ENCODE data around the gene PLEKHG5.

DNA sequence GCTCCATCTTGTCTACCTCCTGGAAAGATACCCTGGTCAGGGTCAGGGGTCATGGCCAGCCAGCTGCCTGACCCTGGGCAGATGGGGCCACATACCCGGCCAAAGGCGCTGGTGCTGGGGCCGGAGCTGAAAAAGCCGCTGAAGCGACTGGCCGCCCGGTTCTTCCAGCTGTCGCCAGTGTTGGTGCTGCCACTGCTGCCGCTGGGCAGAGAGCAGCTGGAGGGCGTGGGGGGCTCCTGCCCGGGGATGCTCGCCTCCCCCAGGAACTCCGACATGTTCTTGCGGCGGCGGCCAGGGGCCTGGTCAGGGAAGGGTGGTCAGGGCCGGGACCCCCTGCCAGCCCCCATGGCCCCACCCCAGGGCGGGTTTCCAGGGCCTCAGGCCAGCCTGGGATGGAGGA, 18.3 kb downstream of the PLEKHG5 start:
- TF ChIP-seq POLR2AphosphoS5 (IDR thresholded peaks at IDR 0.05) = no peak
- TF ChIP-seq, protein P1, sequence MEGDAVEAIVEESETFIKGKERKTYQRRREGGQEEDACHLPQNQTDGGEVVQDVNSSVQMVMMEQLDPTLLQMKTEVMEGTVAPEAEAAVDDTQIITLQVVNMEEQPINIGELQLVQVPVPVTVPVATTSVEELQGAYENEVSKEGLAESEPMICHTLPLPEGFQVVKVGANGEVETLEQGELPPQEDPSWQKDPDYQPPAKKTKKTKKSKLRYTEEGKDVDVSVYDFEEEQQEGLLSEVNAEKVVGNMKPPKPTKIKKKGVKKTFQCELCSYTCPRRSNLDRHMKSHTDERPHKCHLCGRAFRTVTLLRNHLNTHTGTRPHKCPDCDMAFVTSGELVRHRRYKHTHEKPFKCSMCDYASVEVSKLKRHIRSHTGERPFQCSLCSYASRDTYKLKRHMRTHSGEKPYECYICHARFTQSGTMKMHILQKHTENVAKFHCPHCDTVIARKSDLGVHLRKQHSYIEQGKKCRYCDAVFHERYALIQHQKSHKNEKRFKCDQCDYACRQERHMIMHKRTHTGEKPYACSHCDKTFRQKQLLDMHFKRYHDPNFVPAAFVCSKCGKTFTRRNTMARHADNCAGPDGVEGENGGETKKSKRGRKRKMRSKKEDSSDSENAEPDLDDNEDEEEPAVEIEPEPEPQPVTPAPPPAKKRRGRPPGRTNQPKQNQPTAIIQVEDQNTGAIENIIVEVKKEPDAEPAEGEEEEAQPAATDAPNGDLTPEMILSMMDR (IDR thresholded peaks at IDR 0.05) = no peak
